ENCODE measurements around the gene RAB42.
"Not testable (repeated sequence)": the region's sequence is repeated elsewhere in the genome, so short reads cannot be mapped to it uniquely, and the experiment has no call there.

Gene RAB42

DNA sequence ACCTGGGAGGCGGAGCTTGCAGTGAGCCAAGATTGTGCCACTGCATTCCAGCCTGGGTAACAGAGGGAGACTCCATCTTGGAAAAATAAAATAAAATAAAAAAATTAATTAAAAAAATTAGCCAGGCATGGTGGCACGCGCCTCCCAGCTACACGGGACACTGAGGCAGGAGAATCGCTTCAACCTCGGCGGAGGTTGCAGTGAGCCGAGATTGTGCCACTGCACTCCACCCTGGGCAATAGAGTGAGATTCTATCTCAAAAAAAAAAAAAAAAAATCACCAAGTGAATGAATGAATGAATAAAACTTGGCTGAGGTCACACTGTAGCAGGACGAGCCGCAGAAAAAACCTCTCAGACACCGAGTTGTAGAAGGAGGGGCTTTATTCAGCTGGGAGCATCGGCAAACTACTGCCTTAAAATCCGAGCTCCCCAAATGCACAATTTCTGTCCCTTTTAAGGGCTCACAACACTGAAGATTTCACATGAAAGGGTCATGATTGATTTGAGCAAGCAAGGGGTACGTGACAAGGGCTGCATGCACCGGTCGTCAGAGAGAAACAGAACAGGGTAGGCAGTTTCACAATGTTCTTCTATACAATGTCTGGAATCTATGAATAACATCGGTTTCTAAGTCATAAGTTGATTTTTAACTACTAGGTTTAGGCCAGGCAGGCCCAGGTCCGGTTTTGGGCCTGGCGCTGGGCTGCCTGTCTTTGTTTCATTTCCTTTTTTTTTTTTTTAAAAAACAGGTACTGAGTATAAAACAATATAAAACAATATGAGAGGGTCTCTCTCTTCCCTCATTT, 5.3 kb upstream of the RAB42 start:
- DNase-seq: not testable (repeated sequence)

DNA sequence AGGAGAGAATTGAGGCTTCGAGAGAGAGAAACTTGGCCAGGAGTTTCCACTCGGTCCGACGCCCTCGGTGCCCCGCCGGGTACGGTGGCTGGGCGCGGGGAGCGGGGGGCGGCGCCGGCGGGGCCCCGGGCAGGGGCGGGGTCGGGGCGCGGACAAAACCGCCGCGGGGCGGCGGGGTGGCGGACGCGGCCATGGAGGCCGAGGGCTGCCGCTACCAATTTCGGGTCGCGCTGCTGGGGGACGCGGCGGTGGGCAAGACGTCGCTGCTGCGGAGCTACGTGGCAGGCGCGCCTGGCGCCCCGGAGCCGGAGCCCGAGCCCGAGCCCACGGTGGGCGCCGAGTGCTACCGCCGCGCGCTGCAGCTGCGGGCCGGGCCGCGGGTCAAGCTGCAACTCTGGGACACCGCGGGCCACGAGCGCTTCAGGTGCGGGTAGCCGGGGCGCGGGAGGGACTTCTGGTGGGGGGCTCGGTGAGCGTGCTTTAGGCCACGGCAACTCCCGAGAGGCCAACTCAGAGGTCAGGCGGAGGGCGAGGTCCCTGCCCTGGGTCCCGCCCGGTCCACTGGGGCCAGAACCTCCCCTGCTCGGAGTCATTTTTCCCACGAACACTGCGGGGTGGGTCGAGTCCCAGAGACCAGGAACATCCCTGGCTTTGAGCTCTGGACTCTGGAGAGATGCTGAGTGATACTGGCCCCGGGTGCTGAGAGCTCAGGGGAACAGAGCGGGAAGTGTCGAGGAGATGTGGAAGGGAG, 431 bp downstream of the RAB42 start:
- DNase-seq: no peak

DNA sequence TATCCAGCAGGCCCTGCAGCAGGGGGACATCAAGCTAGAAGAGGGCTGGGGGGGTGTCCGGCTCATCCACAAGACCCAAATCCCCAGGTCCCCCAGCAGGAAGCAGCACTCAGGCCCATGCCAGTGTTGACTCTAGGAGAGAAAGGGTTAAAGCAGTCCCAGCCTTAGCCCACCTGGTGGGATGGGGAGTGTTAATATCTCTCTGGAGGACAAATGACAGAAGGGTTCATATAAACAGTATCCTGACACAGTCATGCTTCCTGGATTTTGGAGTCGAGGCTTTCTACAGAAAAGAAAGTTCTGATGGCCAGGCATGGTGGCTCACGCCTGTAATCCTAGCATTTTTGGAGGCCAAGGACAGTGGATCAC, 1.9 kb downstream of the RAB42 start:
- DNase-seq: not testable (repeated sequence)

GRCh38 chr1:28594686-28595411, 2.8 kb downstream of the RAB42 start:
- DNase-seq: not testable (repeated sequence)

- no peak for DNase-seq
Measured at GRCh38 chr1:28595412-28596191, 3.5 kb downstream of the RAB42 start.

DNA sequence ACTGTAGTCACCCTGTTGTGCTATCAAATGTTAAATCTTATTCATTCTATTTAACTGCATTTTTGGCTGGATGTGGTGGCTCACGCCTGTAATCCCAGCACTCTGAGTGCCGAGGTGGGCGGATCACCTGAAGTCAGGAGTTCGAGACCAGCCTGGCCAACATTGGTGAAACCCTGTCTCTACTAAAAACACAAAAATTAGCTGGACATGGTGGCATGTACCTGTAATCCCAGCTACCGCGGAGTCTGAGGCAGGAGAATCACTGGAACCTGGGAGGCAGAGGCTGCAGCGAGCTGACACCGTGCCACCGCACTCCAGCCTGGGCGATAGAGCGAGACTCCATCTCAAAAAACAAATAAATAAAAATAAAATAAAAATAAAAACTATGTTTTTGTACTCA, 4.2 kb downstream of the RAB42 start:
- not testable (repeated sequence) for DNase-seq

DNA sequence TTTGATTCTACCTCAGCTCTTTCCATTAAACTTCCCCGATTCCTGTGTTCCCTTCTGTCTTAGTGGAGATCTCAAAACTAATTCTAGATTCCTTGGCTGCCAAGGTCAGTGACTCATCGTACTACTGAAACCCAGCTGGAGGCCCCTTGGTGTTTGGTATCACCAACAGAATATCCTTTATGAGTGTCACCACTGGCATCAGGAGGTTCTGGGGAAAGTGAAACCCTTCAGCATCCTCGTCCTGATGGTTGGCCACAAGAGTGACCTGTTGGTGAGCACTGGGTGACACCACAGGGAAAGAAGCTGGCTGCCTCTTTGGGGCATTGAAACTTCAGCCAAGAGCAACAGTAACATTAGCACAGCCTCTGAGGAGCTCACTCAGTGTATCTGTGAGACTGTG, 9.6 kb downstream of the RAB42 start:
- no peak for DNase-seq

DNA sequence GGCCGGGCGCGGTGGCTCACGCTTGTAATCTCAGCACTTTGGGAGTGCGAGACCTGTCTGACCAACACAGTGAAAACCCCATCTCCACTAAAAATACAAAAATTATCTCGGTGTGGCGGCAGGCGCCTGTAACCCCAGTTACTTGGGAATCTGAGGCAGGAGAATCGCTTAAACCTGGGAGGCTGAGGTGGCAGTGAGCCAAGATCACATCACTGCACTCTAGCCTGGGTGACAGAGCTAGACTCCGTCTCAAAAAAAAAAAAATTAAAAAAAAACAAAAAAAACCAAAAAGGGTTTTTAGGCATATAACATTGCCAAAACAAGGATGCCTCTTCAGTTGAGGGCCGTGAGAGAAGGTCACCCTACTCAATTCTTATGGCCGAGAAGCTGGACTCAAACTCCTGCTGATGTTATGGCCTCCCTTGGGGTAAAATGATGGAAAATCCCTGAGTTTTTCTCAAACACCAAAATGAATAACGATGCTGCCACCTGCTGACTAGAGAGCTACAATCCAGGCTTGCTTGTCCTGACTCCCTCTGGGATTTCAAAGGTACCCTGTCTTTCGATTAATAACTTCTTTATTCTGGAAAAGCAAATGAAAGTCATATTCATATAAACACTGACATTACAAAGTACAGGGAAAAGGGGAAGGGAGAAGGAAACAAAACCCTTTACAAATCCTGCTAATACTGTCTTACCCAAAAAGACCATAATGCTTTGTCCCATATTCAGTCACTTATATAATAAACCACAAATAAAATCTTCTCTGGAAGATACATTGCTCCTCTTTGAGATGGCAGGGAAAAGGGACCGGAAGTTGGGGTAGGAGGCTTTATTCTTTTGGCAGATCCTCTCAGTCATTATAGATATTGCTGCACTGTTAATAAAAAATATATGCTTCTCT, 10.7 kb downstream of the RAB42 start:
- DNase-seq: no peak

DNA sequence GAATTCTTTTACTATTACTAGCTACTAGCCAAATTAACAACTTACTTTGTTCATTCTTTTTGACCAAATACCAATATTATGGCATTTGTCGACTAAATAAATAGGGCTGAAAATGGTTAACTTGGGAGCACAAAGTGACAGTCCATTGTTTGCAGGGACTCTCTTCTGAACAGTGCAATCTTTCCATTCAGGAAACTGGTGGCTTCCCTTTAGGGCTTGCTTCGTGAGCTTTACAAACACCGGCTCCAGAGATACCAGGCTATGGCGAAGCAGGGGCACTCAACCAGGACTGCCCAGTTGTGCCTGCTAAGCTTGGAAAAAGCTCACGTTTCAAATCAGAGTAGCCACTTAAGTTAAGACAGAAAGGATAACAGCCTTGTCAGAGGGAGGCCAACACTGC, 12.3 kb downstream of the RAB42 start:
- no peak for DNase-seq

DNA sequence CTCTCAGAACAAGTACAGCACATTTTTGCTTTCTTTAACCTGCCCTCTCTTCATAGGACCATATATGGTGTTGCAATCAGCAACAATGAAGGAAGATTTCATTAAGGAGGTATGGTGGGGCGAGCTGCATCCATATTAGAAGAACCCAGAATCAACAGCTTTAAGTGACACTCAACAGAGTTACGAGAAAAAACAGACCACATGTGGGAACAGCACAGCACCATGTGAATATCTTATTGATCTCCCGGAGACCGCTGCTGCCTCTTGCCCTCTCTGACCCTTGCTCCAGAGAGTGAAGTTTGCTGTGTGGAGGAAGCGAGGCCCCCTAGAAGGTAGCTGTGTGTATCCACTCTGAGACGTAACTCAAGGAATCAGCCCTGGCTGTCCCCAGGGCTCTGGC, 12.9 kb downstream of the RAB42 start:
- no peak for DNase-seq

- DNase-seq: no peak
Measured at GRCh38 chr1:28606771-28607170, 14.7 kb downstream of the RAB42 start.

DNA sequence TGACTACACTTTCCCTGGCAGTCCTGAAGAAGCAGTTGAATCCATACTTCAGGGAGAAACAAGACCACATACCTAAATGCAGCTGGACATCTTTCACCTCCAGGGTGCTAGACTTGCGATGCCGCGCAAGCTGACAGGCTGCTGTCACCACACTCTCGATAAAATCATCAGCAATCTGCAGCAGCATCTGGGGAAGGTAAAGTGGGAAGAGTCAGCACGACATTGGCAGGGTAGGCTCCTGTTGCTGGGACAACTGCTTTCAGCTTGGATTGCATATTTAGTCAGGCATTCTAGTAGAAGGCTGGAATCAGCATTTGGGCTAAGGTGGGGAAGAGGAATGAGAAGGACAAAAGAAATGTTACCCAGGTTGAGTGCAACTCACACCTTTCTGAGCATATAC, 21.1 kb downstream of the RAB42 start:
- DNase-seq: no peak

GRCh38 chr1:28631713-28632112, 39.6 kb downstream of the RAB42 start:
- no peak for DNase-seq

- DNase-seq: no peak
Measured at GRCh38 chr1:28632560-28632959, 40.5 kb downstream of the RAB42 start.

- DNase-seq: no peak
Measured at GRCh38 chr1:28640766-28641165, 48.7 kb downstream of the RAB42 start.

DNA sequence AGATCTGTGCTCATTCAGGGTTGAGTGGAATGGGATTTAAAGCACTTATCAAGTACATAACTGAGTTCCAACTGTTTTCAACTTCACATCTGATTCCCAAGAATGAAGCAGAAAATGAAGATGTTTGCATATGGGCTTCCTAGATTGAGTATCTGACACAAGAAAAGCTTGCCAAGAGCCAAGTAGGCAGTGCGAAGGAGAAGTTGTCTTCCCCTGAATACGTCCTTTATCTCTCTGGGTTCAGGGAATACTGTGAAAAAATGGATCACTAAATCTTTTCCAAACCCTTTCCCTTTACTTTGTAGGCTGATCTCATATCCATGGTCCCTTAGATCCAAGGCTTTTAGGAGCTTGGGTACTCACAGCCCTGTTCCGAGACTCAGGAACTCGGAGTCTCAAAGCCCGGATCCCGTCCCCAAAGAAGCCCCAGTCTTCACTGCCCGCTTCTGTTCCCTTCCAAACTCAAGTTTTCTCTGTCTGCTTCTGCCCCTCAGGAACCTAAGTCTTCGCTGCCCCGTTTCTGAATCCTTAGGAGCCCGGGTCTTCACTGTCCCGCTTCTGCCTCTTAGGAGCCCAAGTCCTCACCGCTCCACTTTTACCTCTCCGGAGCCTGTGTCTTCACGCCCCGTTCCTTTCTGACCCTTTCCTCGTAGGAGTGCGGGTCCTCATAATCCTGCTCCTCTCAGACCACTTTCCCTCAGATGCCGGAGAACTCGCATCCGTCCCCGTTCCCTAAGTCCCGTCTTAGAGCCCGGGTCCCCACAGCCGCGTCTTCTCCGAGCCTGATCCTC, 50.2 kb downstream of the RAB42 start:
- no peak for DNase-seq

DNA sequence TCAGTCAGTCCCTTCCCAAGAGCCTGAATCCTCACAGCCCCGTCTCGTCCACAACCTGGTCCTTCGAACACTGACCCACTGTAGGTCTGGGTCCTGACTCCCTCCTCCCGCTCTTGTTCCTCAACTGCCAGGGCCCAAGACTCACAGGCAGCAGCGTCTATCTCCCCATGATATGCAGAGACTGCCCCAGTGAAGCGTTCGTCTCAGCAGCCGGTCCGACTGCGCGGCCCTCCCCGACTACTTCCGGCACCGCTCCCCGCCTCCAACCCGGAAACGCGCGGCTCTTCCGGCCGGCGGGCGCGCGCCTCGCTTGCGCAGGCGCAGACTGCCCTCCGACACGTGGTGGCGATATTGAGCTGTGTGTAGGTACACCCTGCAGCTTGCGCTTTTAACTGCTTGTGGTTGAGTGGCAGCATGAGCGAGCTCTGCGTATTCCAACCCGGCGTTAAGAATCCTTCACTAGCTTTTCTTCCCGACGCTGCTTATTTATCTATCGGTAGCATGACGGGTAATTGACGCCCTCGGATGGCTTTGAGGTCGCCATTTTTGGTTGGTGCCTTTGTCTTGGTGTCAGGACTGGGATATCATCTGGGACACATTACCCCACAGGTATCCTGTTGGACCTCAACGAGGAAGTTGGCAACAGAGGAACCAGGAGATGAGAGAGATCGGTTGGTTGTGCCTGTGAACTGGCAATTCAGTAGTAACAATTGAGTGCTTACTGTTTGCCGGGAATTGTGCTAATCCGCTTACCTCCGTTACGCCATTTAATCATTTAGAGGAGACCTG, 51.0 kb downstream of the RAB42 start, which contains the start of gene TAF12:
TSS of gene TAF12 (minus strand) at position 221 of the 789 bp plus-strand sequence. CDS start 20,986 bp downstream, outside the sequence.
- peak; percentile 91 to 95 for DNase-seq

DNA sequence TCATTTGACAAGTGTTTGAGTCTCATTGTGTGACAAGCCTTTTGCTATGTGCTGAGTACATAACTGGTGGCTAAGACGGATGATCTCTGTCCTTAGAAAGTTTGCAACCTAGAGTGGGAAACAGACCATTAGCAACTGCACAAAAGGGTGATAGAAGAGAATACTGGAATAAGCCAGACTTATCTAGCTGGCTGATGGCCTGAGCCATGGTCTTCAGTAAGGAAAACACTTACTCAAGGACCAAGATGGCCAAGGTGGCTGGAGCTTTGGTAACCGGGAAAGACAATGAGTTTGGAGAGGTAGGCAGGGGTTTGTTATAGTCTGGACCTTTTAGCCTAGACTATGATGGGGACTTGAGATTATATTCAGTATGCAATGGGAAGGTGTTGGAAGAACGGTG, 52.4 kb downstream of the RAB42 start:
- no peak for DNase-seq

Data from NCI-H187 (cell line).